ENCODE data around the gene PCSK2. TPM values are rescaled to one million over a fixed set of nuclear protein-coding genes. Genes with fewer than 3 reads are reported as not detected.

Gene PCSK2
- total RNA-seq, 1 donor: not detected

DNA sequence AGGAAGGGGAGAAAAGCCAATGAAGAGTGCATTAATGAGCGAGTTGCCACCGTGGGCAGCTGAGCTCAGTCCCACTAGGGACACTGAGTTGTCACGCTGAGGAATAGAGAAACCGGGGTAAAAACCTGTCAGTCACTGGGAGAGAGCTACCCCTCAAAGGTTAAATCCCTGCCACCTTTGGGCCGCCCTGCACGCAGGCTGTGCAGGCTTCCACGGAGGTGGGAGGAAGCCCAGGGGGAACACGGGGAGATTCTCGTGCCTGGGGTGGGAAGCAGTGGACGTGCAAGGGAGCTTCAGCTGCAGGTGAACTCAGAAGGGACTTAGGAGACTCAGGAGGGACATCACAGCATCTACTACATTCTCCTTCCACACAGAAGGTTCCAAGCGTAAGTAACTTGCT lies 253.9 kb downstream of the PCSK2 start:
- TF ChIP-seq, protein P1, sequence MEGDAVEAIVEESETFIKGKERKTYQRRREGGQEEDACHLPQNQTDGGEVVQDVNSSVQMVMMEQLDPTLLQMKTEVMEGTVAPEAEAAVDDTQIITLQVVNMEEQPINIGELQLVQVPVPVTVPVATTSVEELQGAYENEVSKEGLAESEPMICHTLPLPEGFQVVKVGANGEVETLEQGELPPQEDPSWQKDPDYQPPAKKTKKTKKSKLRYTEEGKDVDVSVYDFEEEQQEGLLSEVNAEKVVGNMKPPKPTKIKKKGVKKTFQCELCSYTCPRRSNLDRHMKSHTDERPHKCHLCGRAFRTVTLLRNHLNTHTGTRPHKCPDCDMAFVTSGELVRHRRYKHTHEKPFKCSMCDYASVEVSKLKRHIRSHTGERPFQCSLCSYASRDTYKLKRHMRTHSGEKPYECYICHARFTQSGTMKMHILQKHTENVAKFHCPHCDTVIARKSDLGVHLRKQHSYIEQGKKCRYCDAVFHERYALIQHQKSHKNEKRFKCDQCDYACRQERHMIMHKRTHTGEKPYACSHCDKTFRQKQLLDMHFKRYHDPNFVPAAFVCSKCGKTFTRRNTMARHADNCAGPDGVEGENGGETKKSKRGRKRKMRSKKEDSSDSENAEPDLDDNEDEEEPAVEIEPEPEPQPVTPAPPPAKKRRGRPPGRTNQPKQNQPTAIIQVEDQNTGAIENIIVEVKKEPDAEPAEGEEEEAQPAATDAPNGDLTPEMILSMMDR (IDR thresholded peaks at IDR 0.05; ENCODE audit: extremely low read depth, low read depth, low read length): no peak
- no peaks in the 10 kb centered on the region for H3K9me3 ChIP-seq (ENCODE audit: low read depth, low read length)
- H3K27me3 ChIP-seq (ENCODE audit: insufficient read depth, low read length): peaks cover 11% of the 10 kb centered on the region
- no peak overlapping the region for H2AFZ ChIP-seq (ENCODE audit: low read length)
- H3K27ac ChIP-seq (ENCODE audit: low read depth, low read length): no peak overlapping the region
- H3K36me3 ChIP-seq (ENCODE audit: insufficient read depth, low read length): no peaks in the 10 kb centered on the region
- no peaks in the 10 kb centered on the region for H4K20me1 ChIP-seq (ENCODE audit: insufficient read depth, low read length)
- H3K4me1 ChIP-seq (ENCODE audit: insufficient read depth, low read length): no peaks in the 10 kb centered on the region
- DNase-seq (ENCODE audit: insufficient read length, low spot score, missing footprints): no peak
- no peaks in the 10 kb centered on the region for H3K79me2 ChIP-seq (ENCODE audit: insufficient read depth, low read length)
- H3K4me3 ChIP-seq (ENCODE audit: insufficient read depth, low read length): no peak overlapping the region
- no peak overlapping the region for H3K4me2 ChIP-seq (ENCODE audit: insufficient read depth, low read length)

DNA sequence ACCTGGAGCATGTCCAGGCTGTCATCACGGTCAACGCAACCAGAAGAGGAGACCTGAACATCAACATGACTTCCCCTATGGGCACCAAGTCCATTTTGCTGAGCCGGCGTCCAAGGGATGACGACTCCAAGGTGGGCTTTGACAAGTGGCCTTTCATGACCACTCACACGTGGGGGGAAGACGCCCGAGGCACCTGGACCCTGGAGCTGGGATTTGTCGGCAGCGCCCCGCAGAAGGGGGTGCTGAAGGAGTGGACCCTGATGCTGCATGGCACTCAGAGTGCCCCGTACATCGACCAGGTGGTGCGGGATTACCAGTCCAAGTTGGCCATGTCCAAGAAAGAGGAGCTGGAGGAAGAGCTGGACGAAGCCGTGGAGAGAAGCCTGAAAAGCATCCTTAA lies 254.8 kb downstream of the PCSK2 start:
- Histone ChIP-seq H3K27me3 (ENCODE audit: insufficient read depth, low read length) (peaks cover 17% of the 10 kb centered on the region), H3K79me2 (ENCODE audit: insufficient read depth, low read length) (no peaks in the 10 kb centered on the region), H2AFZ (ENCODE audit: low read length) (no peak overlapping the region), H3K4me1 (ENCODE audit: insufficient read depth, low read length) (no peaks in the 10 kb centered on the region), H4K20me1 (ENCODE audit: insufficient read depth, low read length) (no peaks in the 10 kb centered on the region), H3K27ac (ENCODE audit: low read depth, low read length) (no peak overlapping the region), H3K4me2 (ENCODE audit: insufficient read depth, low read length) (no peak overlapping the region), H3K4me3 (ENCODE audit: insufficient read depth, low read length) (no peak overlapping the region), H3K36me3 (ENCODE audit: insufficient read depth, low read length) (no peaks in the 10 kb centered on the region), H3K9me3 (ENCODE audit: low read depth, low read length) (no peaks in the 10 kb centered on the region)
- TF ChIP-seq, protein P1 (IDR thresholded peaks at IDR 0.05; ENCODE audit: extremely low read depth, low read depth, low read length): no peak
- no peak for DNase-seq (ENCODE audit: insufficient read length, low spot score, missing footprints)

- Histone ChIP-seq H3K9me3 (ENCODE audit: low read depth, low read length) (no peaks in the 10 kb centered on the region), H4K20me1 (ENCODE audit: insufficient read depth, low read length) (no peaks in the 10 kb centered on the region), H3K36me3 (ENCODE audit: insufficient read depth, low read length) (no peaks in the 10 kb centered on the region), H3K27me3 (ENCODE audit: insufficient read depth, low read length) (peaks cover 17% of the 10 kb centered on the region), H3K4me2 (ENCODE audit: insufficient read depth, low read length) (no peak overlapping the region), H3K4me3 (ENCODE audit: insufficient read depth, low read length) (no peak overlapping the region), H3K79me2 (ENCODE audit: insufficient read depth, low read length) (no peaks in the 10 kb centered on the region), H2AFZ (ENCODE audit: low read length) (no peak overlapping the region), H3K27ac (ENCODE audit: low read depth, low read length) (no peak overlapping the region), H3K4me1 (ENCODE audit: insufficient read depth, low read length) (no peaks in the 10 kb centered on the region)
- DNase-seq (ENCODE audit: insufficient read length, low spot score, missing footprints): no peak
- TF ChIP-seq, protein P1 (IDR thresholded peaks at IDR 0.05; ENCODE audit: extremely low read depth, low read depth, low read length): no peak
Observed at GRCh38 chr20:17482536-17482935, 255.7 kb downstream of the PCSK2 start.

GRCh38 chr20:17485017-17485416 lies 258.2 kb downstream of the PCSK2 start:
- no peak overlapping the region for H2AFZ ChIP-seq (ENCODE audit: low read length)
- H3K4me3 ChIP-seq (ENCODE audit: insufficient read depth, low read length): no peak overlapping the region
- H3K27me3 ChIP-seq (ENCODE audit: insufficient read depth, low read length): peaks cover 22% of the 10 kb centered on the region
- no peaks in the 10 kb centered on the region for H3K36me3 ChIP-seq (ENCODE audit: insufficient read depth, low read length)
- H3K4me1 ChIP-seq (ENCODE audit: insufficient read depth, low read length): no peaks in the 10 kb centered on the region
- DNase-seq (ENCODE audit: insufficient read length, low spot score, missing footprints): no peak
- TF ChIP-seq, protein P1 (IDR thresholded peaks at IDR 0.05; ENCODE audit: extremely low read depth, low read depth, low read length): no peak
- H4K20me1 ChIP-seq (ENCODE audit: insufficient read depth, low read length): no peaks in the 10 kb centered on the region
- H3K9me3 ChIP-seq (ENCODE audit: low read depth, low read length): no peaks in the 10 kb centered on the region
- H3K4me2 ChIP-seq (ENCODE audit: insufficient read depth, low read length): no peak overlapping the region
- no peaks in the 10 kb centered on the region for H3K79me2 ChIP-seq (ENCODE audit: insufficient read depth, low read length)
- no peak overlapping the region for H3K27ac ChIP-seq (ENCODE audit: low read depth, low read length)

Data from osteoblast (primary cell).